Astrocyte of the spinal cord (primary cell): Measurements from ENCODE around the gene LRRC4C.

ENCODE experiments used
- DNase-seq: peaks from one replicate; pipeline ENCODE4 v3.0.0; 2011; ENCODE audit warnings: low read depth, low spot score
- H3K4me3 ChIP-seq: 2 replicates; pipeline ENCODE4 v1.5.1; 2011; ENCODE audit warnings: low read depth, mild to moderate bottlenecking, low read length, moderate library complexity
- CTCF ChIP-seq: IDR thresholded peaks from 2 replicates; pipeline ENCODE4 v1.5.1; 2012; ENCODE audit warnings: low read depth, mild to moderate bottlenecking, low read length, inconsistent platforms
- in situ Hi-C: cut with HindIII; loops from 2 replicates; pipeline ENCODE4 v1.10.0; 2017; ENCODE audit warnings: low sequenced_read_pairs

Gene LRRC4C

GRCh38 chr11:41056892-41057569 is 402.4 kb downstream of the LRRC4C start:
- TF ChIP-seq CTCF: no peak
- no peak overlapping the region for H3K4me3 ChIP-seq
- in situ Hi-C loops: no loop called here
- DNase-seq: no peak

GRCh38 chr11:41053894-41054293 is 405.6 kb downstream of the LRRC4C start:
- no peak overlapping the region for H3K4me3 ChIP-seq
- no peak for TF ChIP-seq CTCF
- no peak for DNase-seq
- in situ Hi-C loops: no loop called here

GRCh38 chr11:41051919-41052635 is 407.4 kb downstream of the LRRC4C start:
- TF ChIP-seq CTCF: no peak
- in situ Hi-C loops: no loop called here
- no peak overlapping the region for H3K4me3 ChIP-seq
- no peak for DNase-seq

- in situ Hi-C loops: no loop called here
- TF ChIP-seq CTCF: no peak
- no peak overlapping the region for H3K4me3 ChIP-seq
- no peak for DNase-seq
These were observed 408.7 kb downstream of the LRRC4C start for GRCh38 chr11:41050791-41051190.

- no peak for TF ChIP-seq CTCF
- in situ Hi-C loops: no loop called here
- no peak for DNase-seq
- H3K4me3 ChIP-seq: no peak overlapping the region
These were observed 412.2 kb downstream of the LRRC4C start for GRCh38 chr11:41047229-41047628.

GRCh38 chr11:41045266-41045665 is 414.2 kb downstream of the LRRC4C start:
- no peak overlapping the region for H3K4me3 ChIP-seq
- no peak for DNase-seq
- in situ Hi-C loops: no loop called here
- TF ChIP-seq CTCF: no peak
